H9 (cell line): ENCODE results near the gene RANBP17. TPM values are rescaled to one million over a fixed set of nuclear protein-coding genes. Genes with fewer than 3 reads are reported as not detected.

ENCODE experiments used
- DNase-seq: peaks from one replicate; pipeline ENCODE4 v3.0.0-alpha.2; 2017
- H2AFZ ChIP-seq: one replicate; pipeline ENCODE4 v1.6.1; 2013; ENCODE audit warnings: mild to moderate bottlenecking, low read length, control low read depth, moderate library complexity
- H2AK5ac ChIP-seq: 2 replicates; pipeline ENCODE4 v1.6.1; 2013; ENCODE audit warnings: low read length, control low read depth, mixed read lengths; ENCODE audit not compliant: insufficient read length
- H2BK120ac ChIP-seq: one replicate; pipeline ENCODE4 v1.6.1; 2013; ENCODE audit warnings: low read depth, mild to moderate bottlenecking, low read length, control low read depth, inconsistent platforms; ENCODE audit not compliant: poor library complexity, severe bottlenecking
- H2BK12ac ChIP-seq: 2 replicates; pipeline ENCODE4 v1.6.1; 2013; ENCODE audit warnings: low read length, control low read depth, mixed read lengths, low read depth; ENCODE audit not compliant: insufficient read length
- H2BK15ac ChIP-seq: 2 replicates; pipeline ENCODE4 v1.6.1; 2013; ENCODE audit warnings: low read depth, low read length, control low read depth
- H2BK20ac ChIP-seq: one replicate; pipeline ENCODE4 v1.6.1; 2013; ENCODE audit warnings: low read depth, mild to moderate bottlenecking, low read length, control low read depth, inconsistent platforms; ENCODE audit not compliant: poor library complexity, severe bottlenecking
- H2BK5ac ChIP-seq: 2 replicates; pipeline ENCODE4 v1.6.1; 2013; ENCODE audit warnings: low read length, control low read depth, mixed read lengths; ENCODE audit not compliant: insufficient read length
- H3K14ac ChIP-seq: 2 replicates; pipeline ENCODE4 v1.6.1; 2013; ENCODE audit warnings: low read length, control low read depth; ENCODE audit not compliant: insufficient read depth
- H3K18ac ChIP-seq: 2 replicates; pipeline ENCODE4 v1.6.1; 2013; ENCODE audit warnings: low read depth, mild to moderate bottlenecking, mixed read lengths, low read length, control low read depth; ENCODE audit not compliant: insufficient read length
- H3K23ac ChIP-seq: 2 replicates; pipeline ENCODE4 v1.6.1; 2013; ENCODE audit warnings: low read length, control low read depth, mixed read lengths, low read depth; ENCODE audit not compliant: insufficient read length
- H3K23me2 ChIP-seq: 2 replicates; pipeline ENCODE4 v1.6.1; 2013; ENCODE audit warnings: low read depth, mild to moderate bottlenecking, mixed read lengths, low read length, control low read depth; ENCODE audit not compliant: insufficient read length, poor library complexity, severe bottlenecking
- H3K27ac ChIP-seq: 2 replicates; pipeline ENCODE4 v1.5.1; 2013; ENCODE audit warnings: low read length, control low read depth, mixed read lengths, low read depth; ENCODE audit not compliant: insufficient read length
- H3K27me3 ChIP-seq: 2 replicates; pipeline ENCODE4 v1.6.1; 2013; ENCODE audit warnings: low read length, control low read depth, inconsistent platforms; ENCODE audit not compliant: insufficient read depth
- H3K4ac ChIP-seq: 2 replicates; pipeline ENCODE4 v1.6.1; 2013; ENCODE audit warnings: low read depth, mild to moderate bottlenecking, control low read depth, inconsistent platforms, low read length, moderate library complexity
- H3K4me1 ChIP-seq: 2 replicates; pipeline ENCODE4 v1.6.1; 2013; ENCODE audit warnings: low read length, control low read depth, inconsistent platforms; ENCODE audit not compliant: insufficient read depth
- H3K4me2 ChIP-seq: 2 replicates; pipeline ENCODE4 v1.6.1; 2013; ENCODE audit warnings: low read length, control low read depth, mixed read lengths; ENCODE audit not compliant: insufficient read length, insufficient read depth
- H3K56ac ChIP-seq: 2 replicates; pipeline ENCODE4 v1.6.1; 2013; ENCODE audit warnings: low read depth, mild to moderate bottlenecking, mixed read lengths, low read length, control low read depth; ENCODE audit not compliant: insufficient read length
- H3K79me1 ChIP-seq: 2 replicates; pipeline ENCODE4 v1.6.1; 2013; ENCODE audit warnings: low read depth, mild to moderate bottlenecking, moderate library complexity, low read length, control low read depth, inconsistent platforms; ENCODE audit not compliant: insufficient read depth, poor library complexity, severe bottlenecking
- H3K79me2 ChIP-seq: 2 replicates; pipeline ENCODE4 v1.6.1; 2013; ENCODE audit warnings: low read length, control low read depth, inconsistent platforms; ENCODE audit not compliant: insufficient read depth
- H3K9ac ChIP-seq: 2 replicates; pipeline ENCODE4 v1.6.1; 2013; ENCODE audit warnings: low read length, control low read depth, mixed read lengths; ENCODE audit not compliant: insufficient read length; ENCODE audit errors: extremely low read depth
- H3K9me3 ChIP-seq: one replicate; pipeline ENCODE4 v1.6.1; 2013; ENCODE audit warnings: low read depth, low read length, inconsistent platforms; ENCODE audit not compliant: control insufficient read depth
- H3T11ph ChIP-seq: one replicate; pipeline ENCODE4 v1.6.1; 2013; ENCODE audit warnings: mild to moderate bottlenecking, low read length, control low read depth, inconsistent platforms
- H4K20me1 ChIP-seq: one replicate; pipeline ENCODE4 v1.6.1; 2013; ENCODE audit not compliant: control insufficient read depth, insufficient read length, insufficient read depth
- H4K5ac ChIP-seq: 2 replicates; pipeline ENCODE4 v1.6.1; 2013; ENCODE audit warnings: low read depth, mild to moderate bottlenecking, mixed read lengths, low read length, control low read depth; ENCODE audit not compliant: insufficient read length
- H4K8ac ChIP-seq: replicated peaks from 2 replicates; pipeline ENCODE4 v1.6.1; 2013; ENCODE audit warnings: low read length, control low read depth, mixed read lengths, low read depth; ENCODE audit not compliant: insufficient read length
- H4K91ac ChIP-seq: 2 replicates; pipeline ENCODE4 v1.6.1; 2013; ENCODE audit warnings: low read depth, mild to moderate bottlenecking, moderate library complexity, mixed read lengths, low read length, control low read depth; ENCODE audit not compliant: insufficient read length
- H3K27ac Mint-ChIP-seq, 3 experiments: 2 replicates in 2 of 3; 3 replicates in 1 of 3; pipeline ENCODE4 v1.8.0; 2020 to 2021; ENCODE audit warnings: mixed read lengths in 3 of 3, mild to moderate bottlenecking in 1 of 3, moderate library complexity in 1 of 3
- H3K27me3 Mint-ChIP-seq: 2 replicates; pipeline ENCODE4 v1.8.0; 2021; ENCODE audit warnings: low read depth, mild to moderate bottlenecking, moderate library complexity, mixed read lengths
- H3K36me3 Mint-ChIP-seq, 3 experiments: 2 replicates in 2 of 3; 3 replicates in 1 of 3; pipeline ENCODE4 v1.8.0; 2020 to 2021; ENCODE audit warnings: low read depth in 3 of 3, mixed read lengths in 3 of 3; ENCODE audit not compliant: insufficient read depth in 1 of 3
- H3K4me1 Mint-ChIP-seq, 2 experiments: 2 replicates each; pipeline ENCODE4 v1.8.0; 2020; ENCODE audit warnings: mixed read lengths in 2 of 2
- H3K4me3 Mint-ChIP-seq, 2 experiments: 2 replicates in 1 of 2; 3 replicates in 1 of 2; pipeline ENCODE4 v1.8.0; 2020 to 2021; ENCODE audit warnings: mild to moderate bottlenecking in 2 of 2, mixed read lengths in 2 of 2, moderate library complexity in 1 of 2
- H3K9me3 Mint-ChIP-seq, 2 experiments: 2 replicates in 1 of 2; 3 replicates in 1 of 2; pipeline ENCODE4 v1.8.0; 2020; ENCODE audit warnings: mild to moderate bottlenecking in 2 of 2, mixed read lengths in 2 of 2, moderate library complexity in 1 of 2
- WGBS: extraction: QIAGEN DNeasy Blood & Tissue Kit; methylation state at CpG from one replicate; pipeline ENCODE4 v1.1.7; 2013; ENCODE audit warnings: missing lambda C conversion rate, low lambda C conversion rate, mixed read lengths; ENCODE audit not compliant: insufficient read length; ENCODE audit errors: extremely low coverage; 5-methylcytosine and 5-hydroxymethylcytosine counted together
- total RNA-seq: library from RNA; stranded (reverse); gene quantifications from 2 replicates; pipeline ENCODE4 v1.2.1, GENCODE V29; 2021
- TF ChIP-seq, protein P1 (sequence below): fragments of 200-600 bp; sonication (generic); conservative IDR thresholded peaks from 3 replicates; pipeline ENCODE4 v1.8.0; 2021; ENCODE audit warnings: antibody characterized with exemption, mild to moderate bottlenecking

RANBP17 gene
- total RNA-seq, 1 experiment from 2014 or later, result 16.5 TPM

GRCh38 chr5:171258737-171259415, 397.1 kb downstream of the RANBP17 start:
- H2BK120ac ChIP-seq, result no peak overlapping the region
- no peak overlapping the region for H2BK12ac ChIP-seq
- no peaks in the 10 kb centered on the region for H3K27me3 ChIP-seq
- Mint-ChIP-seq H3K9me3 (no peaks in the 10 kb centered on the region), H3K27ac (no peak overlapping the region), H3K36me3 (no peaks in the 10 kb centered on the region), H3K4me1 (no peaks in the 10 kb centered on the region), H3K27me3 (no peaks in the 10 kb centered on the region), H3K4me3 (no peak overlapping the region)
- H3K27ac ChIP-seq, result no peak overlapping the region
- H3K56ac ChIP-seq, result no peak overlapping the region
- H3K14ac ChIP-seq, result no peak overlapping the region
- no peak overlapping the region for H2BK15ac ChIP-seq
- no peak overlapping the region for H3K4me2 ChIP-seq
- no peak overlapping the region for H2AFZ ChIP-seq
- no peaks in the 10 kb centered on the region for H3K9me3 ChIP-seq
- no peaks in the 10 kb centered on the region for H3K23me2 ChIP-seq
- TF ChIP-seq, protein P1, sequence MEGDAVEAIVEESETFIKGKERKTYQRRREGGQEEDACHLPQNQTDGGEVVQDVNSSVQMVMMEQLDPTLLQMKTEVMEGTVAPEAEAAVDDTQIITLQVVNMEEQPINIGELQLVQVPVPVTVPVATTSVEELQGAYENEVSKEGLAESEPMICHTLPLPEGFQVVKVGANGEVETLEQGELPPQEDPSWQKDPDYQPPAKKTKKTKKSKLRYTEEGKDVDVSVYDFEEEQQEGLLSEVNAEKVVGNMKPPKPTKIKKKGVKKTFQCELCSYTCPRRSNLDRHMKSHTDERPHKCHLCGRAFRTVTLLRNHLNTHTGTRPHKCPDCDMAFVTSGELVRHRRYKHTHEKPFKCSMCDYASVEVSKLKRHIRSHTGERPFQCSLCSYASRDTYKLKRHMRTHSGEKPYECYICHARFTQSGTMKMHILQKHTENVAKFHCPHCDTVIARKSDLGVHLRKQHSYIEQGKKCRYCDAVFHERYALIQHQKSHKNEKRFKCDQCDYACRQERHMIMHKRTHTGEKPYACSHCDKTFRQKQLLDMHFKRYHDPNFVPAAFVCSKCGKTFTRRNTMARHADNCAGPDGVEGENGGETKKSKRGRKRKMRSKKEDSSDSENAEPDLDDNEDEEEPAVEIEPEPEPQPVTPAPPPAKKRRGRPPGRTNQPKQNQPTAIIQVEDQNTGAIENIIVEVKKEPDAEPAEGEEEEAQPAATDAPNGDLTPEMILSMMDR, result no peak
- H3K9ac ChIP-seq, result no peak overlapping the region
- H3K18ac ChIP-seq, result no peak overlapping the region
- H2AK5ac ChIP-seq, result no peak overlapping the region
- no peak overlapping the region for H3K4ac ChIP-seq
- WGBS, result no CpG with 5 or more reads among the region's 1 CpG
- no peak overlapping the region for H3K23ac ChIP-seq
- H3K79me2 ChIP-seq, result no peaks in the 10 kb centered on the region
- no peak overlapping the region for H2BK20ac ChIP-seq
- no peaks in the 10 kb centered on the region for H3K79me1 ChIP-seq
- H2BK5ac ChIP-seq, result no peak overlapping the region
- no peak for DNase-seq
- H3K4me1 ChIP-seq, result no peaks in the 10 kb centered on the region
- H4K20me1 ChIP-seq, result no peaks in the 10 kb centered on the region
- no peak overlapping the region for H4K8ac ChIP-seq
- H4K5ac ChIP-seq, result no peak overlapping the region
- H4K91ac ChIP-seq, result no peak overlapping the region
- H3T11ph ChIP-seq, result no peak overlapping the region
